ENCODE results near the gene MDK.

MDK gene

GRCh38 chr11:46363031-46363407 lies 18.4 kb upstream of the MDK start:
- no peak for TF ChIP-seq YY1 (IDR thresholded peaks at IDR 0.05; ENCODE audit: low read depth)
- no peak for TF ChIP-seq NFIC (IDR thresholded peaks at IDR 0.05)
- no peak for TF ChIP-seq CEBPB (IDR thresholded peaks at IDR 0.05)
- TF ChIP-seq USF1 (IDR thresholded peaks at IDR 0.05): no peak
- TF ChIP-seq TCF12 (IDR thresholded peaks at IDR 0.05; ENCODE audit: low read depth): no peak
- no peak for TF ChIP-seq ZBTB7A (IDR thresholded peaks at IDR 0.05; ENCODE audit: low read depth)
- TF ChIP-seq REST (IDR thresholded peaks at IDR 0.05; ENCODE audit: low read depth): no peak
- TF ChIP-seq FOXM1 (IDR thresholded peaks at IDR 0.05; ENCODE audit: borderline replicate concordance, low read depth): no peak
- TF ChIP-seq TAF1 (IDR thresholded peaks at IDR 0.05; ENCODE audit: low read depth): no peak
- no peak for TF ChIP-seq MAX (IDR thresholded peaks at IDR 0.05)
- no peak for TF ChIP-seq CREB1 (IDR thresholded peaks at IDR 0.05; ENCODE audit: low read depth)
- TF ChIP-seq RAD21 (IDR thresholded peaks at IDR 0.05; ENCODE audit: low read depth): no peak

GRCh38 chr11:46363455-46364005 lies 17.9 kb upstream of the MDK start:
- peak; percentile 59; the same call in 1 of the 2 replicates for TF ChIP-seq MAX (IDR thresholded peaks at IDR 0.05)
- no peak for TF ChIP-seq FOXM1 (IDR thresholded peaks at IDR 0.05; ENCODE audit: borderline replicate concordance, low read depth)
- peak; percentile 49; the same call in 1 of the 2 replicates for TF ChIP-seq EP300 (IDR thresholded peaks at IDR 0.05; ENCODE audit: borderline replicate concordance)
- TF ChIP-seq EGR1 (IDR thresholded peaks at IDR 0.05): no peak
- no peak for TF ChIP-seq REST (IDR thresholded peaks at IDR 0.05; ENCODE audit: low read depth)
- TF ChIP-seq CEBPB (IDR thresholded peaks at IDR 0.05): no peak
- no peak for TF ChIP-seq CREB1 (IDR thresholded peaks at IDR 0.05; ENCODE audit: low read depth)
- TF ChIP-seq RAD21 (IDR thresholded peaks at IDR 0.05; ENCODE audit: low read depth): peak; percentile 5; the same call in 1 of the 2 replicates
- TF ChIP-seq NFIC (IDR thresholded peaks at IDR 0.05): peak; percentile 57
- no peak for TF ChIP-seq YY1 (IDR thresholded peaks at IDR 0.05; ENCODE audit: low read depth)
- TF ChIP-seq TEAD4 (IDR thresholded peaks at IDR 0.05): peak; percentile 19; the same call in 1 of the 2 replicates
- peak; percentile 82 for TF ChIP-seq TCF12 (IDR thresholded peaks at IDR 0.05; ENCODE audit: low read depth)
- no peak for TF ChIP-seq TAF1 (IDR thresholded peaks at IDR 0.05; ENCODE audit: low read depth)
- no peak for TF ChIP-seq ZBTB7A (IDR thresholded peaks at IDR 0.05; ENCODE audit: low read depth)
- TF ChIP-seq USF1 (IDR thresholded peaks at IDR 0.05): 0 out of 2 replicates have a peak, but pooled peaks have one; percentile 28

GRCh38 chr11:46364056-46364455 lies 17.4 kb upstream of the MDK start:
- no peak for TF ChIP-seq RAD21 (IDR thresholded peaks at IDR 0.05; ENCODE audit: low read depth)

- no peak for TF ChIP-seq TEAD4 (IDR thresholded peaks at IDR 0.05)
- no peak for TF ChIP-seq CEBPB (IDR thresholded peaks at IDR 0.05)
- TF ChIP-seq EP300 (IDR thresholded peaks at IDR 0.05; ENCODE audit: borderline replicate concordance): no peak
- TF ChIP-seq RAD21 (IDR thresholded peaks at IDR 0.05; ENCODE audit: low read depth): no peak
- TF ChIP-seq YY1 (IDR thresholded peaks at IDR 0.05; ENCODE audit: low read depth): no peak
- TF ChIP-seq ZBTB7A (IDR thresholded peaks at IDR 0.05; ENCODE audit: low read depth): no peak
- no peak for TF ChIP-seq MAX (IDR thresholded peaks at IDR 0.05)
- TF ChIP-seq NFIC (IDR thresholded peaks at IDR 0.05): no peak
- no peak for TF ChIP-seq CREB1 (IDR thresholded peaks at IDR 0.05; ENCODE audit: low read depth)
These were observed 16.7 kb upstream of the MDK start for GRCh38 chr11:46364791-46365190.

- no peak for TF ChIP-seq ZBTB7A (IDR thresholded peaks at IDR 0.05; ENCODE audit: low read depth)
- no peak for TF ChIP-seq NFIC (IDR thresholded peaks at IDR 0.05)
- TF ChIP-seq EGR1 (IDR thresholded peaks at IDR 0.05): no peak
- no peak for TF ChIP-seq TCF12 (IDR thresholded peaks at IDR 0.05; ENCODE audit: low read depth)
- no peak for TF ChIP-seq TAF1 (IDR thresholded peaks at IDR 0.05; ENCODE audit: low read depth)
- no peak for TF ChIP-seq TEAD4 (IDR thresholded peaks at IDR 0.05)
- no peak for TF ChIP-seq YY1 (IDR thresholded peaks at IDR 0.05; ENCODE audit: low read depth)
These were observed 15.2 kb upstream of the MDK start for GRCh38 chr11:46366260-46366659.

- TF ChIP-seq YY1 (IDR thresholded peaks at IDR 0.05; ENCODE audit: low read depth): no peak
- TF ChIP-seq FOXM1 (IDR thresholded peaks at IDR 0.05; ENCODE audit: borderline replicate concordance, low read depth): no peak
- TF ChIP-seq TEAD4 (IDR thresholded peaks at IDR 0.05): no peak
- TF ChIP-seq USF1 (IDR thresholded peaks at IDR 0.05): no peak
- no peak for TF ChIP-seq REST (IDR thresholded peaks at IDR 0.05; ENCODE audit: low read depth)
- TF ChIP-seq TAF1 (IDR thresholded peaks at IDR 0.05; ENCODE audit: low read depth): no peak
- no peak for TF ChIP-seq EGR1 (IDR thresholded peaks at IDR 0.05)
- no peak for TF ChIP-seq CEBPB (IDR thresholded peaks at IDR 0.05)
- no peak for TF ChIP-seq MAX (IDR thresholded peaks at IDR 0.05)
These were observed 14.8 kb upstream of the MDK start for GRCh38 chr11:46366661-46367161.

All from Ishikawa (cell line).